NCI-H460 (cell line): ENCODE measurements around the gene FBXO24. TPM values are rescaled to one million over a fixed set of nuclear protein-coding genes. Genes with fewer than 3 reads are reported as not detected.

Experiments
- DNase-seq: peaks from one replicate; pipeline ENCODE4 v3.0.0-alpha.2; 2016; ENCODE audit warnings: low read depth; ENCODE audit errors: extremely low read depth
- total RNA-seq: library from RNA; depleted of rRNA; stranded (reverse); fragments of >200 nt; shearing (Covaris generic); gene quantifications from 2 replicates; pipeline ENCODE4 v1.2.3, GENCODE V29; 2014

Gene FBXO24
- total RNA-seq, 1 experiment from 2014 or later = 0.69 TPM

- DNase-seq = no peak
Measured at GRCh38 chr7:100589341-100589947, 3.3 kb downstream of the FBXO24 start.

GRCh38 chr7:100590077-100590737 lies 4.1 kb downstream of the FBXO24 start:
- no peak for DNase-seq

GRCh38 chr7:100591596-100591995 lies 5.5 kb downstream of the FBXO24 start:
- no peak for DNase-seq

- no peak for DNase-seq
Measured at GRCh38 chr7:100595188-100595587, 9.1 kb downstream of the FBXO24 start.

- DNase-seq = no peak
Measured at GRCh38 chr7:100598425-100598824, 12.3 kb downstream of the FBXO24 start.

- DNase-seq = no peak
Measured at GRCh38 chr7:100599911-100600729, 14.0 kb downstream of the FBXO24 start.

GRCh38 chr7:100600730-100601038 lies 14.6 kb downstream of the FBXO24 start:
- no peak for DNase-seq

GRCh38 chr7:100602889-100603725 lies 17.0 kb downstream of the FBXO24 start:
- DNase-seq = no peak

- DNase-seq = no peak
Measured at GRCh38 chr7:100603726-100604027, 17.5 kb downstream of the FBXO24 start.

GRCh38 chr7:100604028-100604975 lies 18.2 kb downstream of the FBXO24 start:
- peak; percentile 55 for DNase-seq

GRCh38 chr7:100604976-100605911 lies 19.1 kb downstream of the FBXO24 start:
- no peak for DNase-seq

- no peak for DNase-seq
Measured at GRCh38 chr7:100606313-100606712, 20.2 kb downstream of the FBXO24 start.

- DNase-seq = no peak
Measured at GRCh38 chr7:100607111-100607510, 21.0 kb downstream of the FBXO24 start.

GRCh38 chr7:100609958-100610357 lies 23.8 kb downstream of the FBXO24 start:
- no peak for DNase-seq

- peak; percentile 99 for DNase-seq
Measured at GRCh38 chr7:100611983-100612729, 26.0 kb downstream of the FBXO24 start, which contains the start of gene MOSPD3. TSS of gene MOSPD3 (plus strand) at chr7:100612540. CDS start at chr7:100612792, 252 bp downstream.

GRCh38 chr7:100612730-100613390 lies 26.7 kb downstream of the FBXO24 start:
- no peak for DNase-seq

GRCh38 chr7:100613412-100614175 lies 27.5 kb downstream of the FBXO24 start:
- DNase-seq = no peak
